Hepatocyte (in vitro differentiated cells): ENCODE data around the gene HBA1. TPM values are rescaled to one million over a fixed set of nuclear protein-coding genes. Genes with fewer than 3 reads are reported as not detected.

Experiments
- DNase-seq: peaks from one replicate; pipeline ENCODE4 v3.0.0-alpha.2; 2016; ENCODE audit warnings: low spot score
- H2AFZ ChIP-seq: fragments of 200-600 bp; sonication (generic); 2 replicates; pipeline ENCODE4 v1.6.0; 2016; ENCODE audit warnings: antibody characterized with exemption, mild to moderate bottlenecking
- H3K27ac ChIP-seq: fragments of 200-600 bp; sonication (generic); 2 replicates; pipeline ENCODE4 v1.5.1; 2016; ENCODE audit warnings: mild to moderate bottlenecking
- H3K27me3 ChIP-seq: fragments of 200-600 bp; sonication (generic); 2 replicates; pipeline ENCODE4 v1.6.1; 2016
- H3K36me3 ChIP-seq: fragments of 200-600 bp; sonication (generic); replicated peaks from 2 replicates; pipeline ENCODE4 v1.5.1; 2016; ENCODE audit warnings: low read depth; ENCODE audit not compliant: insufficient read depth
- H3K4me1 ChIP-seq: fragments of 200-600 bp; sonication (generic); 2 replicates; pipeline ENCODE4 v1.5.1; 2016; ENCODE audit warnings: mild to moderate bottlenecking, moderate library complexity; ENCODE audit not compliant: insufficient read depth
- H3K4me2 ChIP-seq: fragments of 200-600 bp; sonication (generic); 2 replicates; pipeline ENCODE4 v1.6.0; 2016
- H3K4me3 ChIP-seq: fragments of 200-600 bp; sonication (generic); 2 replicates; pipeline ENCODE4 v1.5.1; 2016; ENCODE audit warnings: mild to moderate bottlenecking
- H3K79me2 ChIP-seq: fragments of 200-600 bp; sonication (generic); 2 replicates; pipeline ENCODE4 v1.6.0; 2017; ENCODE audit warnings: mild to moderate bottlenecking
- H3K9me2 ChIP-seq: fragments of 200-600 bp; sonication (generic); replicated peaks from 2 replicates; pipeline ENCODE4 v1.6.0; 2017; ENCODE audit warnings: mild to moderate bottlenecking; ENCODE audit not compliant: insufficient read depth
- H3K9me3 ChIP-seq: fragments of 200-600 bp; sonication (generic); 2 replicates; pipeline ENCODE4 v1.5.1; 2016; ENCODE audit warnings: low read depth, mild to moderate bottlenecking
- H4K20me1 ChIP-seq: fragments of 200-600 bp; sonication (generic); 2 replicates; pipeline ENCODE4 v1.6.0; 2016; ENCODE audit warnings: mild to moderate bottlenecking; ENCODE audit not compliant: insufficient read depth, poor library complexity, severe bottlenecking
- CTCF ChIP-seq: fragments of 200-600 bp; sonication (generic); IDR thresholded peaks from 2 replicates; pipeline ENCODE4 v1.5.1; 2016; ENCODE audit warnings: antibody characterized with exemption, mild to moderate bottlenecking; ENCODE audit not compliant: poor library complexity
- EZH2 ChIP-seq: fragments of 200-600 bp; sonication (generic); IDR thresholded peaks from 2 replicates; pipeline ENCODE4 v1.6.1; 2016; ENCODE audit warnings: antibody characterized with exemption, mild to moderate bottlenecking, borderline replicate concordance
- EZH2phosphoT487 ChIP-seq: fragments of 200-600 bp; sonication (generic); IDR thresholded peaks from one replicate; pipeline ENCODE4 v1.6.1; 2018; ENCODE audit warnings: antibody characterized with exemption, mild to moderate bottlenecking, low read depth, moderate library complexity; ENCODE audit not compliant: unreplicated experiment, severe bottlenecking
- whole genome bisulfite sequencing: methylation state at CpG from one replicate; pipeline ENCODE4 v1.1.6; 2016; ENCODE audit warnings: low lambda C conversion rate; ENCODE audit errors: missing lambda C conversion rate; 5-methylcytosine and 5-hydroxymethylcytosine counted together
- polyA plus RNA-seq: library from polyadenylated mRNA; unstranded; fragments of >200 nt; fragmentation: Nextera tagmentation; extraction: Ambion mirVana; gene quantifications from 2 replicates; pipeline ENCODE4 v1.2.1, GENCODE V29; 2016
- total RNA-seq: library from RNA; depleted of rRNA; stranded (reverse); fragments of >200 nt; gene quantifications from 2 replicates; pipeline ENCODE4 v1.2.3, GENCODE V29; 2014

The HBA1 gene
- total and polyA plus RNA-seq, 2 experiments from 2014 or later, result not detected

- H3K27me3 ChIP-seq, result peaks cover 43% of the 10 kb centered on the region
- peaks cover 4% of the 10 kb centered on the region for H4K20me1 ChIP-seq
- no peak overlapping the region for H3K27ac ChIP-seq
- no peaks in the 10 kb centered on the region for H3K79me2 ChIP-seq
- no peak for DNase-seq
- 90% methylated on average over 11 of the region's 11 CpGs for WGBS
- no peak overlapping the region for H3K4me2 ChIP-seq
- no peak overlapping the region for H3K4me3 ChIP-seq
- H3K9me2 ChIP-seq, result no peaks in the 10 kb centered on the region
- H3K4me1 ChIP-seq, result peaks cover 11% of the 10 kb centered on the region
- no peaks in the 10 kb centered on the region for H3K36me3 ChIP-seq
- H2AFZ ChIP-seq, result no peak overlapping the region
- H3K9me3 ChIP-seq, result no peaks in the 10 kb centered on the region
- TF ChIP-seq EZH2, result no peak
- TF ChIP-seq EZH2phosphoT487, result no peak
- no peak for TF ChIP-seq CTCF
Observed at GRCh38 chr16:178668-179015, 2.2 kb downstream of the HBA1 start.

- Histone ChIP-seq H3K9me3 (no peaks in the 10 kb centered on the region), H3K27me3 (peaks cover 41% of the 10 kb centered on the region), H2AFZ (no peak overlapping the region), H3K4me1 (peaks cover 11% of the 10 kb centered on the region), H3K4me3 (no peak overlapping the region), H3K4me2 (peak overlapping the region; percentile 96), H3K36me3 (no peaks in the 10 kb centered on the region), H3K9me2 (no peaks in the 10 kb centered on the region), H4K20me1 (peaks cover 4% of the 10 kb centered on the region), H3K79me2 (no peaks in the 10 kb centered on the region), H3K27ac (no peak overlapping the region)
- no peak for DNase-seq
- TF ChIP-seq EZH2phosphoT487 (no peak), EZH2 (no peak), CTCF (no peak)
- 87% methylated on average over 17 of the region's 17 CpGs for WGBS
Observed at GRCh38 chr16:179211-180092, 3.0 kb downstream of the HBA1 start.

- Histone ChIP-seq H4K20me1 (peaks cover 4% of the 10 kb centered on the region), H2AFZ (peak within 1 kb of the TSS; percentile 40), H3K4me3 (no peak within 1 kb of the TSS), H3K27me3 (peaks cover 34% of the 10 kb centered on the region), H3K79me2 (no peaks in the 10 kb centered on the region), H3K9me2 (no peaks in the 10 kb centered on the region), H3K4me2 (peak within 1 kb of the TSS; percentile 96), H3K4me1 (peaks cover 11% of the 10 kb centered on the region), H3K27ac (no peak within 1 kb of the TSS), H3K9me3 (no peaks in the 10 kb centered on the region), H3K36me3 (no peaks in the 10 kb centered on the region)
- peak; percentile 66 for DNase-seq
- 17% methylated on average over 37 of the region's 59 CpGs for WGBS
- TF ChIP-seq CTCF, result peak; percentile 26
- no peak for TF ChIP-seq EZH2
Observed at GRCh38 chr16:180101-180675, 3.7 kb downstream of the HBA1 start, which contains the start of gene HBQ1. TSS of gene HBQ1 (plus strand) at chr16:180459. CDS start at chr16:180487, 28 bp downstream.
